Ishikawa (cell line): ENCODE results near the gene GALM.

Experiments used
- CREB1 ChIP-seq: IDR thresholded peaks from 2 replicates; pipeline ENCODE4 v1.6.1; 2012; ENCODE audit warnings: low read depth
- MAX ChIP-seq: IDR thresholded peaks from 2 replicates; pipeline ENCODE4 v1.6.1; 2012
- RAD21 ChIP-seq: IDR thresholded peaks from 2 replicates; pipeline ENCODE4 v1.6.1; 2012; ENCODE audit warnings: low read depth
- REST ChIP-seq: IDR thresholded peaks from 2 replicates; pipeline ENCODE4 v1.6.1; 2012; ENCODE audit warnings: low read depth, mild to moderate bottlenecking
- TAF1 ChIP-seq: IDR thresholded peaks from 2 replicates; pipeline ENCODE4 v1.6.1; 2012; ENCODE audit warnings: low read depth, mild to moderate bottlenecking
- TEAD4 ChIP-seq: IDR thresholded peaks from 2 replicates; pipeline ENCODE4 v1.6.1; 2012
- USF1 ChIP-seq: IDR thresholded peaks from 2 replicates; pipeline ENCODE4 v1.6.1; 2012
- ZBTB7A ChIP-seq: IDR thresholded peaks from 2 replicates; pipeline ENCODE4 v1.6.1; 2012; ENCODE audit warnings: low read depth

- TF ChIP-seq USF1 (no peak), REST (no peak), MAX (no peak), RAD21 (no peak), TEAD4 (no peak), TAF1 (no peak), ZBTB7A (no peak), CREB1 (no peak)
Measured at GRCh38 chr2:38719706-38720105, 53.8 kb downstream of the GALM start.
